Stimulated activated naive CD4-positive, alpha-beta T cell (primary cell): ENCODE measurements around the gene CNOT1.

Experiments used
- DNase-seq, 6 experiments: peaks; one replicate each; lab custom pipeline; 2025; lab: John Stamatoyannopoulos, UW

Gene CNOT1

GRCh38 chr16:58516768-58517107, 112.9 kb downstream of the CNOT1 start:
- DNase-seq, result no peak

GRCh38 chr16:58515871-58516767, 113.5 kb downstream of the CNOT1 start:
- DNase-seq, result peak; percentile 29 to 77 (median 52)

DNA sequence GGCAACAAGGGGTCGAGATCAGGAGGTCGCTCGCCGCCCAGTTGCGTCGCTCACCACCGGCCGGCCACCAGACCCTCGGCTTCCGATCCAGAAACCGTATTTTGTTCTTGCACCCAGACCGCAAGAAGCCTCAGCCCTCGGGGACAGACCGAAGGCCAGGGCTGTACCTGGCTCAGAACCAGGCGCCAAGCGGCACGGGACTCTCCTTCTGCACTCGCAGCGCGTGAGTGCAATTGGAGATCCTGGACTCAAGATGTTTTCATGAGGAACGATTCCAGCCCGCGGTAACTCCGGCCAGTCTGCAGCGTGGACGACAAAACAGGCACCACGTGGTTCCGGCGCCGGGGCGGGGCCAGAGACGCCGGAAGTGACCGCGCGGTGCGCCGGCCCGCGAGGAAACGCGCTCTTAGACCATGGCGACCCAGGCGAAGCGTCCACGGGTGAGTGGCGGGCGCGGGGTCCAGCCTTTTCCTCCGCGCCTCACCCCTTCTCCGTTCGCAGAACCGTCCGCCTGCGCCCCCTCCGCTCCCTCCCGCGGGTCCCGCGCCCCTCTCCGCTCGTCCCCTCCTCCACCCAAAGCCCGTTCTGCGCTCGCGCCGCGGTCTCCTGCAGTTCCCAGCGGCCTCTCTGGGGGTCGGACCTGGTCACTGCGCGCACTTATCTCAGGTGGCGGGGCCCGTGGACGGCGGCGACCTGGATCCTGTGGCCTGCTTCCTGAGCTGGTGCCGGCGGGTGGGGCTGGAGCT, 114.3 kb downstream of the CNOT1 start, which contains the start of gene SETD6:
Gene SETD6 (plus strand): TSS at position 393 of the 746 bp plus-strand sequence. CDS start 21 bp downstream, at position 414.
- DNase-seq, result peak; percentile 49 to 76 (median 60)

DNA sequence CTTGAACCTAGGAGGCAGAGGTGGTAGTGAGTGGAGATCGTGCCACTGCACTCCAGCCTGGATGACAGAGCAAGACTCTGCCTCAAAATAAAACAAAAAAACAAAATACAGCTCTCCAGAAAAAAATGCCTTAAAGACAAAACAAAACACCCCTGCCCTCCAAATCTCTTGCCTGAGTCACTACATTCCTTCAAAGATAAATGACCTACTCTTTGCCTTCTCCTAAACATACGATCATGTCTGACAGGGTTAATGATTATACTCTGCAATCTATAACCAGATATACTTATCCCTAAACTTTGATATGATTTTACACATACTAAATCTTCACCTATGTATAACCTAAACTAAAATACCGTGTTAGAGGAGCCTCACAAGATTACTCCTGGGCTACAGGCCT, 115.8 kb downstream of the CNOT1 start:
- DNase-seq, result no peak

DNA sequence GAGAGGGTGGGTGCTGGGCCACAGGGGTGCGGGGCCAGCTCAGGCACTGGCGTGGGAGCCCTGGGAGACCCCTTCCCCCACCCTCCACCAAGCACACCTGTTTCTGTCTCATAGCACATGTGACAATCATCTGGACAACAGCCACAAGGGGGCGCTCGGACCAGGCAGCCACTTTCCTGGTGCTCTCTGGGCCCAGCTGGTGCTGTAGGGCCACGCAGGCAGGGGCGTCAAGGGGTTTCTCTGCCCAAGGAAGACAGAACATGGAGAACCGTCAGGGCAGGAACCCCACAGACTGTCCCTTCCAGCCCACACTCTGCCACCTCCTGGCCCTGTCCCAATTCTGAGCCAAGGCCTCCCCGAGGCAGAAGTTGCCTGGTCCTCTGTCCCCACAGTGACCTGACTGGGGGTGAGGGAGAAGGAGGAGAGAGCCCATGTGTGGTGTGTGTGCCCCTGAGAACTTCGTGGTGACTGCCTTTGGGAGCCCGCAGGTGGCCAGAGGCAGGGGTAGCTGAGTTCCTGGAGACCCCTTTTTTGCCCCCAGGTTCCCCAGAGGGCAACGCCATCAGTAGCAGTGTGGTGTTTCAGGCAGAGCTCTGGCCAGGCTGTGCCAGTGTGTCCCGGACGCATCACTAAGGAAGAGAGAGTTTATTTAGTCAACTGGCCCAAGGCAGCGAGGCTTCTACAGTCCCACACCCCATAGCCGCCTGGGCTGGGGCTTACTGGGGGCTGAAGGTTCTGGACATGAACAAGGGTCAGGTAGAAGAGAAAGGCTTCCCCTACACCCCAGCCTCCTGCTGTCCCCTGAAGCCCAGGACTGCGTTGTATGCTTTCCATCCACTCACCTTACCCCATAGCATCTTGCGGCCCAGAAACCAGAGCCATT, 117.5 kb downstream of the CNOT1 start:
- DNase-seq, result peak; percentile 56 to 81 (median 76)

- no peak for DNase-seq
These were observed 118.6 kb downstream of the CNOT1 start for GRCh38 chr16:58510776-58511628.

- no peak for DNase-seq
These were observed 119.4 kb downstream of the CNOT1 start for GRCh38 chr16:58510097-58510775.

DNA sequence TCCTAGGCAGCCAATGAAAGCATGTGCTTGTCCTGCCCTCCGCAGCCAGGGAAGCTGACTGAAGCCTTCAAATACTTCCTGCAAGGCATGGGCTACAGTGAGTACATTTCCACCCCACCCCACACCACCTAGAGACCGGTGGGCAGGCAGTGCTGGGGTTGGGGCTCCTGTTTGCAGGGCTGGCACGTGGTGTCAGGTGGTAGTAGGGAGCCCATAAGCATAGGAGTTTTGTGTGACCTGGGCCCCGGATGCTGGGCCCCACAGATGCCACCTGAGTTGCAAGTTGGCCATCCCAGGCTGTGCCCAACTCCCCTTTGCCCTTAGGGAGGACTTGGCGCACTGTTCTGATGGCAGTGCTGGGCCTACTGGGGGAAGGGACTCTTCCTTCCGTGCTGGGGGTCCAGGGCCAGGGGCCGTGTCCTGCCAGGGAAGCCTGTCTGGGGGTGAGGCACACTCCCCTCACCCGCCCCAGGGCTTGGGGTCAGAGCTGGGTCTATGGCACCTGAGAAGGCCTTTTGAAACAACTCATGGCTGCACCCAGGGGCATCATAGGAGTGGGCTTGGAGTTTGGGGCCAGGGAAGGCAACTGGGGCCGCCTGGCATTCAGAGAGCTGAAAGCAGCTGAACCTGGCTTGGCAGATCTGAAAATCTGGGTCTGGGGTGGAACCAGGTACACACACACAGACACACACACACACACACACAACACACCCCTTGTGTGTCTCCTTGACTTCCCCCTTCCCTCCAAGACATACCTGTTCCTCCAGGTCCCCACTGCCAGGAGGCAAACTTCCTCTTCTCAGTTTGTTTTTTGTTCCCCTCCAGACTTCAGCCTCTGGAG, 120.2 kb downstream of the CNOT1 start:
- no peak for DNase-seq

GRCh38 chr16:58508671-58509251, 120.9 kb downstream of the CNOT1 start:
- DNase-seq, result no peak

- no peak for DNase-seq
These were observed 121.5 kb downstream of the CNOT1 start for GRCh38 chr16:58507963-58508670.

DNA sequence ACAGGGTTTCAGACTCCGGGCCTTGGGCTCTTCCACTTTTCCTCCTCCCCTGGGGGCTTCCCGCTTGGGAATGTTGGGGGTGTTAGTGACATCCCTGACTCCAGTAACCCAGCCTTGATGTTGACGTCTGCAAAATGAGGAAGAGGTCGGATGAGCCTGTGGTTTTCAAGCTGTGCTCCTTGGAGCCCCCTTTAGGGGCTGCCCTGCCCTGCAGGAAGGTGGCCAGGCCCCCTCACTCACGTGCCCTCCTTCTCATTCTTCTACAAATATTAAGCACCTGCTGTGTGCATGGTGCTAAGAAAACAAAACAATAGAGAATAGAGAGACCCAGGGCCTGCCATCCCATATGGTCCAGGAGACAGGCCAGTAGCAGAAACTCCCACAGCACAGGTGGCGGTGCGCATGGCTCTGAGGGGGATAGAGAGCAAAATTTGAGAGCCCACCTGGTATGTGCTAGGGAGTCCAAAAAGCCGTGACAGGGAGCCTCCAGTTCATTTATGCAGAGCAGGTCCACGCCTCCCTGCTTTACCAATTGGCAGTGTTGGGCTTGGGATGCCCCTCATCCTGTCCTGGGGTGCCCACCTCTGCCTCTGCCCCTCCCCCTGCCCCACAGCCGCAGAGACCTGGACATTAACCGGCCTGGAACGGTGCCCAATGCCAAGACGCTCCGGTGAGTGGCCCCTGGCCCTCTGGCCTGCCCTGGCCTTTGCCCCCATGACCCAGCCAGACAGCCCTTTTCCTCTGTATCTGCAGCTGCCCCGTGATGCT, 122.2 kb downstream of the CNOT1 start:
- no peak for DNase-seq

DNA sequence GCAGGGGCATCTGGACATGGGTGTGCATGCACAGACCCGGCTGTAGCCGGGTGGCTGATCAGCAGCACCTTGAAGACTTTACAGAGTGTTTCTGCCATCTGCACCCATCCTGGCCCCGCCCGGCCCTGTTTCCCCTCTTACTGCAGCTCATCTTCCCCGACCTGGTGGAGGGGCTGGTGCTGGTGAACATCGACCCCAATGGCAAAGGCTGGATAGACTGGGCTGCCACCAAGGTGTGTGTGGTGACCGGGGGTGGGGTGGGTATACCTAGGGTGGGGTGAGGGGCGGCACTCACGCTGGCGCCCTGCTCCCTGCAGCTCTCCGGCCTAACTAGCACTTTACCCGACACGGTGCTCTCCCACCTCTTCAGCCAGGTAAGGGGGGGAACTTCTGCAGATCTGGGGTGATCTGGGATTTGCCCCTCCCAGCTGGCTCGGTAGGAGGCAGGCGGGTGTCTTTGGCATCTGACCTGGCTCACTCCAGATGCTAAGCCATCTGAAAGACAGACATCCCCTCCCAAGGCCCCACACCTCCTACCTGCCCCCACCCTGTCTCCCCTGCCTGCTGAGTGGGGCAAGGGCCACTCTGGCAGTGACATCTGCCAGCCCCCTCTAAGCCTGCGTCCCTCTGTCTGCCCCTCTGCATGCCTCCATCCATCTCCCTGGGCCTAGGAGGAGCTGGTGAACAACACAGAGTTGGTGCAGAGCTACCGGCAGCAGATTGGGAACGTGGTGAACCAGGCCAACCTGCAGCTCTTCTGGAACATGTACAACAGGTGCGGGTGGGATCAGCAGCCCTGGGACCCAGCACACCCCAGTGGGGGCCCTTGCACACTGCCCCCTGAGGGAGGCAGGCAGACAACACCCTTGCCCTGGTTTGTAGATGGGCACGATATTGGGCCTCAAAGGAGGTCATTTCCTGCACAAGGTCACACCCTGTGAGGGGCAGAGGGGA, 123.1 kb downstream of the CNOT1 start:
- DNase-seq, result no peak

GRCh38 chr16:58503863-58504688, 125.5 kb downstream of the CNOT1 start:
- DNase-seq, result no peak

DNA sequence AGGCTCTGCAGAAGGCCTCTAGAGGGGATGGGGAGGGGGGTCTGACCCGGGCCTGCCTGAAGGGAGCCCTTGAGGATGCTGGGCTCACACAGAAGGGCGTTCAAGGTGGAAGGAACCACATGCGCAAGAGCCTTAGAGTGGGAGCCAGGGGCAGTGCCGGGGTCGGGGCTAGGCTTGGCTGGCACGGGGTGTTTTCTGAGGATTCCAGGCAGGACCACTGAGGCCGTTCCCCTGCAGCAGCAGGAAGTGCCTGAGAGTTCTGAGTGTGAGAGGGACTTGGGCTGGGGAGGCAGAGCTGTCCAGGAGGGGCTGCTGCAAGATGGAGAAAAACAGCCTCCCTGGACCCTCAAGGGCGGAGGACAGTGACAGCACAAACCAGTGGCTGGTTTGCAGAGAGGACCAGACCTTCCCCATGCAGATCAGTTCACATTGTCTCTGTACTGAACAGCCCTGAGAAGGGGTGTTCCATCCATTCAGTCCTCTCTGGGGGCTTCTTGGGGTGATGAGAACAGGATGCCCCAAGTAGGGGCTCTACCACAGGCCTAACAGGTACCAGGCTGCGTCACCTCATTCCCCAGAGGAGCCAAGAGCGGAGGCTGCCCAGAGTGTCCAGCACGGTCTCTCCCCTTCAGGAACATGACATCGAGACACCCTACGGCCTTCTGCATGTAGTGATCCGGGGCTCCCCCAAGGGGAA, 126.3 kb downstream of the CNOT1 start:
- DNase-seq, result no peak
